DOHH2 (cell line): ENCODE data around the gene CYP4F3.

Source experiments
- H3F3A ChIP-seq: fragments of 200-600 bp; sonication (generic), shearing (Covaris generic); 2 replicates; pipeline ENCODE4 v1.6.0; 2016; ENCODE audit warnings: antibody characterized with exemption, mild to moderate bottlenecking; ENCODE audit not compliant: control insufficient read depth, insufficient read depth
- H3K27ac ChIP-seq: fragments of 200-600 bp; sonication (generic); 2 replicates; pipeline ENCODE4 v1.5.1; 2014; ENCODE audit warnings: low read depth, mild to moderate bottlenecking, low read length, moderate library complexity
- H3K27me3 ChIP-seq: fragments of 200-600 bp; sonication (generic); 2 replicates; pipeline ENCODE4 v1.6.1; 2014; ENCODE audit warnings: mild to moderate bottlenecking, low read length, mixed read lengths; ENCODE audit not compliant: control insufficient read depth
- H3K36me3 ChIP-seq: fragments of 200-600 bp; sonication (generic); 2 replicates; pipeline ENCODE4 v1.6.1; 2014; ENCODE audit warnings: mild to moderate bottlenecking, low read length, moderate library complexity, mixed read lengths; ENCODE audit not compliant: control insufficient read depth
- H3K4me1 ChIP-seq: fragments of 200-600 bp; sonication (generic); 2 replicates; pipeline ENCODE4 v1.6.1; 2014; ENCODE audit warnings: mild to moderate bottlenecking, low read length, mixed read lengths; ENCODE audit not compliant: control insufficient read depth
- H3K4me2 ChIP-seq: fragments of 200-600 bp; sonication (generic); 2 replicates; pipeline ENCODE4 v1.6.0; 2014; ENCODE audit warnings: mild to moderate bottlenecking, low read length, moderate library complexity
- H3K4me3 ChIP-seq: fragments of 200-600 bp; sonication (generic); 2 replicates; pipeline ENCODE4 v1.5.1; 2014; ENCODE audit warnings: mild to moderate bottlenecking, low read length, mixed read lengths
- H3K79me2 ChIP-seq: fragments of 200-600 bp; sonication (generic); 2 replicates; pipeline ENCODE4 v1.6.1; 2014; ENCODE audit warnings: mild to moderate bottlenecking, low read length, mixed read lengths; ENCODE audit not compliant: control insufficient read depth
- H3K9me2 ChIP-seq: fragments of 200-600 bp; sonication (generic); replicated peaks from 2 replicates; pipeline ENCODE4 v1.6.1; 2014; ENCODE audit warnings: mild to moderate bottlenecking, low read length, mixed read lengths; ENCODE audit not compliant: control insufficient read depth
- H3K9me3 ChIP-seq: fragments of 200-600 bp; sonication (generic); 2 replicates; pipeline ENCODE4 v1.6.1; 2014; ENCODE audit warnings: antibody characterized with exemption, low read length, mixed read lengths; ENCODE audit not compliant: control insufficient read depth, insufficient read depth
- H4K20me1 ChIP-seq: fragments of 200-600 bp; sonication (generic); 2 replicates; pipeline ENCODE4 v1.6.0; 2014; ENCODE audit warnings: low read depth, mild to moderate bottlenecking, antibody characterized with exemption, low read length, moderate library complexity; ENCODE audit not compliant: control insufficient read depth, insufficient read depth
- EZH2phosphoT487 ChIP-seq: fragments of 200-600 bp; sonication (generic); IDR thresholded peaks from 2 replicates; pipeline ENCODE4 v1.6.1; 2017; ENCODE audit warnings: borderline replicate concordance, mild to moderate bottlenecking, antibody characterized with exemption, low read length, moderate library complexity, mixed read lengths
- TF ChIP-seq, protein P1 (sequence below): fragments of 200-600 bp; sonication (generic); IDR thresholded peaks from one replicate; pipeline ENCODE4 v1.5.1; 2014; ENCODE audit warnings: antibody characterized with exemption, mild to moderate bottlenecking, low read depth, low read length; ENCODE audit not compliant: poor library complexity, severe bottlenecking

CYP4F3 gene

DNA sequence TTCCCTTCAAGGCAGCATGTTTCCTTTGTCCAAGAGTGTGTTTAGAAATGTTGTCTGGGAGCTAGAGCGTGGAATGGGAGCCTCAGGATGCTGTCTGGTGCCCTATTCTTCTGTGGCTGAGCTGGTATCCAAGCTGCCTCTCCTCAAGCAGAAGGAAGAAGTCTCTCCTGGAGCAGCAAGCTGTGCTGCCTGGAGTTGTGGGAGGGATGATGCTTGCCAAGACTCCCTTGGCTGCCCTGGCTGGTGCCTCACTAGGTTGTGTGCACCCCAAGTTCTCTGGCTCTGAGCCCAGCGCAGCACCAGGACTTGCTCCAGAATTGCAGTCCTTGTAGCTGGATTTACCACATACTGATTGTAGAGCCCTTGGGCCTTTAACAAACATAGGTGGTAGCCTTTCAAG, 4.7 kb upstream of the CYP4F3 start:
- no peaks in the 10 kb centered on the region for H3K36me3 ChIP-seq
- H3K9me3 ChIP-seq = no peaks in the 10 kb centered on the region
- no peak overlapping the region for H3K4me2 ChIP-seq
- H3K27me3 ChIP-seq = no peaks in the 10 kb centered on the region
- H3K27ac ChIP-seq = no peak overlapping the region
- H3K4me3 ChIP-seq = no peak overlapping the region
- H4K20me1 ChIP-seq = peaks cover 3% of the 10 kb centered on the region; the same call in 1 of the 2 replicates
- no peaks in the 10 kb centered on the region for H3K79me2 ChIP-seq
- H3K4me1 ChIP-seq = no peaks in the 10 kb centered on the region
- no peaks in the 10 kb centered on the region for H3K9me2 ChIP-seq
- no peaks in the 10 kb centered on the region for H3F3A ChIP-seq
- TF ChIP-seq EZH2phosphoT487 = no peak
- TF ChIP-seq, protein P1, sequence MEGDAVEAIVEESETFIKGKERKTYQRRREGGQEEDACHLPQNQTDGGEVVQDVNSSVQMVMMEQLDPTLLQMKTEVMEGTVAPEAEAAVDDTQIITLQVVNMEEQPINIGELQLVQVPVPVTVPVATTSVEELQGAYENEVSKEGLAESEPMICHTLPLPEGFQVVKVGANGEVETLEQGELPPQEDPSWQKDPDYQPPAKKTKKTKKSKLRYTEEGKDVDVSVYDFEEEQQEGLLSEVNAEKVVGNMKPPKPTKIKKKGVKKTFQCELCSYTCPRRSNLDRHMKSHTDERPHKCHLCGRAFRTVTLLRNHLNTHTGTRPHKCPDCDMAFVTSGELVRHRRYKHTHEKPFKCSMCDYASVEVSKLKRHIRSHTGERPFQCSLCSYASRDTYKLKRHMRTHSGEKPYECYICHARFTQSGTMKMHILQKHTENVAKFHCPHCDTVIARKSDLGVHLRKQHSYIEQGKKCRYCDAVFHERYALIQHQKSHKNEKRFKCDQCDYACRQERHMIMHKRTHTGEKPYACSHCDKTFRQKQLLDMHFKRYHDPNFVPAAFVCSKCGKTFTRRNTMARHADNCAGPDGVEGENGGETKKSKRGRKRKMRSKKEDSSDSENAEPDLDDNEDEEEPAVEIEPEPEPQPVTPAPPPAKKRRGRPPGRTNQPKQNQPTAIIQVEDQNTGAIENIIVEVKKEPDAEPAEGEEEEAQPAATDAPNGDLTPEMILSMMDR = no peak

DNA sequence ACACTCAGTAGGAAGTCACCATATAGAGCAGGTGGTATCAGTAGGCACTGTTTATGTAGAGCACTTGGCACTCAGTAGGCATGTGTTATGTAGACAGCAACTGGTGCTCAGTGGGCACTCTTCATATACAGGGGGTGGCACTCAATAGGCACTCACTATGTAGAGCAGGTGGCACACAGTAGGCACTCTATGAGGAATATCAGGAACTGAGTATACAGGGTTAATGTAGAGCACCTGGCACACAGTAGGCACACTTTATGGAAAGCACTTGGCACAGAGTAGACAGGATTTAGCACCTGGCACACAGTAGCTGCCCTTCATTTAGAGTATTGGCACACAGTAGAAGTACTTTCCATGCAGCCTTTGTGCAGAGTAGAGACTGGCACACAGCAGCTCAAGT, 1.1 kb upstream of the CYP4F3 start:
- no peak overlapping the region for H3K4me2 ChIP-seq
- TF ChIP-seq, protein P1 = no peak
- no peak for TF ChIP-seq EZH2phosphoT487
- H3K4me3 ChIP-seq = no peak overlapping the region
- no peaks in the 10 kb centered on the region for H3K79me2 ChIP-seq
- H3F3A ChIP-seq = no peaks in the 10 kb centered on the region
- H3K9me2 ChIP-seq = no peaks in the 10 kb centered on the region
- H3K4me1 ChIP-seq = no peaks in the 10 kb centered on the region
- H3K27ac ChIP-seq = no peak overlapping the region
- no peaks in the 10 kb centered on the region for H3K36me3 ChIP-seq
- H3K9me3 ChIP-seq = no peaks in the 10 kb centered on the region
- no peaks in the 10 kb centered on the region for H3K27me3 ChIP-seq
- no peaks in the 10 kb centered on the region for H4K20me1 ChIP-seq

DNA sequence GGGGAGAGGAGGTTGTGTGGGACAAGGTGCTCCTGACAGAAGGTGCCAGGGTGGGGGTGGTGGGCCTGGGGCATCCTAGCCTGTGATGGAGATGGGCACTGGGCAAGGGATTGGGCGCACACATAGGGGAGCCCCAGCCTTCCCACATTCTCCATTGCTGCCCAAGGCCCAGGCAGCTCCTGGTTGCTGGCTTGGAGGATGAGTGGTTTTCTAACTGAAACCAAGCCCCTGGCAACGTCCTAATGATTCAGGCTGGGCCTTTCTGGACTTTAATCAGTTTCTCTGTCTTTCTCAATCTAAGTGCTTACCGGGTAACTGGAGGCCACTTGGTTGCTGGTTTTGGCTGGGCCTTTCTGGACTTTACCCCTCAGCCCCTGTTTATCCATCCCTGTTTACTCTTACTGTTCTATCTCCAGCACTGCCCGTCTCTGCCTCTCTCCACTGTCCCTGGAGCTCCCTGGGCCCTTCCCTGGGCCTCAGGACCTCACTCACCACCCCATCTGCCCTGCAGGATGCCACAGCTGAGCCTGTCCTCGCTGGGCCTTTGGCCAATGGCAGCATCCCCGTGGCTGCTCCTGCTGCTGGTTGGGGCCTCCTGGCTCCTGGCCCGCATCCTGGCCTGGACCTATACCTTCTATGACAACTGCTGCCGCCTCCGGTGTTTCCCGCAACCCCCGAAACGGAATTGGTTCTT, 354 bp downstream of the CYP4F3 start:
- Histone ChIP-seq H3K9me3 (no peaks in the 10 kb centered on the region), H3K4me1 (no peaks in the 10 kb centered on the region), H3K4me2 (no peak overlapping the region), H3K27me3 (no peaks in the 10 kb centered on the region), H3K4me3 (no peak overlapping the region), H3K36me3 (no peaks in the 10 kb centered on the region), H3K79me2 (no peaks in the 10 kb centered on the region), H4K20me1 (no peaks in the 10 kb centered on the region), H3F3A (no peaks in the 10 kb centered on the region), H3K9me2 (no peaks in the 10 kb centered on the region), H3K27ac (no peak overlapping the region)
- TF ChIP-seq, protein P1 = no peak
- TF ChIP-seq EZH2phosphoT487 = no peak
